MV-4-11 (cell line): ENCODE measurements around the gene CSNK1G1.
A peak's percentile ranks its signal among the peaks of the same experiment; 100 is the strongest.
"Not testable (repeated sequence)": the region's sequence is repeated elsewhere in the genome, so short reads cannot be mapped to it uniquely, and the experiment has no call there.

ENCODE experiments used
- DNase-seq: peaks from one replicate; lab custom pipeline; 2025; lab: John Stamatoyannopoulos, UW

CSNK1G1 gene

GRCh38 chr15:64355944-64356709 lies at the start of gene CSNK1G1:
CSNK1G1 (minus strand) TSS chr15:64356173; CDS start chr15:64300499, 55,674 bp downstream.
- peak; percentile 96 for DNase-seq

- DNase-seq = no peak
Observed at GRCh38 chr15:64400583-64400982, 44.6 kb upstream of the CSNK1G1 start.

- DNase-seq = no peak
Observed at GRCh38 chr15:64398575-64398974, 42.6 kb upstream of the CSNK1G1 start.

- no peak for DNase-seq
Observed at GRCh38 chr15:64396789-64397188, 40.8 kb upstream of the CSNK1G1 start.

GRCh38 chr15:64392471-64392870 lies 36.5 kb upstream of the CSNK1G1 start:
- not testable (repeated sequence) for DNase-seq

- DNase-seq = peak; percentile 46
Observed at GRCh38 chr15:64389036-64389435, 33.1 kb upstream of the CSNK1G1 start.

- peak; percentile 97 for DNase-seq
Observed at GRCh38 chr15:64387562-64388168, 31.7 kb upstream of the CSNK1G1 start, which contains the start of gene TRIP4. TRIP4 (plus strand) TSS chr15:64387836; CDS start chr15:64387864, 28 bp downstream.

- no peak for DNase-seq
Observed at GRCh38 chr15:64386291-64386690, 30.3 kb upstream of the CSNK1G1 start.

GRCh38 chr15:64383760-64384159 lies 27.8 kb upstream of the CSNK1G1 start:
- no peak for DNase-seq

- DNase-seq = peak; percentile 96
Observed at GRCh38 chr15:64381000-64381751, 25.2 kb upstream of the CSNK1G1 start, which contains the start of gene PCLAF. PCLAF (minus strand) TSS chr15:64381441; CDS start chr15:64381371, 70 bp downstream.

- DNase-seq = not testable (repeated sequence)
Observed at GRCh38 chr15:64380130-64380870, 24.3 kb upstream of the CSNK1G1 start.

- DNase-seq = peak; percentile 37
Observed at GRCh38 chr15:64379216-64379960, 23.4 kb upstream of the CSNK1G1 start.

GRCh38 chr15:64373360-64373759 lies 17.4 kb upstream of the CSNK1G1 start:
- DNase-seq = peak; percentile 81

GRCh38 chr15:64371383-64371782 lies 15.4 kb upstream of the CSNK1G1 start:
- DNase-seq = not testable (repeated sequence)

GRCh38 chr15:64369078-64369607 lies 13.2 kb upstream of the CSNK1G1 start:
- DNase-seq = no peak

- DNase-seq = no peak
Observed at GRCh38 chr15:64361259-64361658, 5.3 kb upstream of the CSNK1G1 start.

- DNase-seq = no peak
Observed at GRCh38 chr15:64356710-64357040, 702 bp upstream of the CSNK1G1 start.

GRCh38 chr15:64355348-64355943 lies 527 bp downstream of the CSNK1G1 start:
- peak; percentile 8 for DNase-seq

- DNase-seq = no peak
Observed at GRCh38 chr15:64354688-64355344, 1.2 kb downstream of the CSNK1G1 start.

GRCh38 chr15:64351265-64351664 lies 4.7 kb downstream of the CSNK1G1 start:
- DNase-seq = peak; percentile 59
